Panc1 (cell line): ENCODE data around the gene HOXA4. TPM values are rescaled to one million over a fixed set of nuclear protein-coding genes. Genes with fewer than 3 reads are reported as not detected.

ENCODE experiments used
- ATAC-seq: fragments of 200-7000 bp; cut with Tn5 transposase; 2 replicates; pipeline ENCODE4 v1.9.1; 2020; ENCODE audit warnings: mild to moderate bottlenecking, moderate library complexity
- BruUV-seq: library from RNA; stranded (reverse); fragments of 400-500 nt; replicated peaks from 2 replicates; lab custom pipeline; 2021; lab: Mats Ljungman, UMichigan
- CTCF ChIA-PET: fragments of 300-600 bp; sonication (Branson Sonifier 250); formaldehyde crosslinking; loops from one replicate; lab custom pipeline; 2022; ENCODE audit warnings: antibody characterized with exemption; lab: Charles Lee
- POLR2A ChIA-PET: fragments of 300-600 bp; sonication (Branson Sonifier 250); formaldehyde crosslinking; loops from one replicate; lab custom pipeline; 2022; ENCODE audit warnings: antibody characterized with exemption; lab: Charles Lee
- DNase-seq: peaks from one replicate; pipeline ENCODE4 v3.0.0-alpha.2; 2010; ENCODE audit warnings: low read depth, low spot score
- H3K27ac ChIP-seq: 2 replicates; pipeline ENCODE4 v1.5.1; 2011; ENCODE audit warnings: mild to moderate bottlenecking, low read length, inconsistent platforms
- H3K27me3 ChIP-seq: fragments of 200-500 bp; sonication (Bioruptor generic); 2 replicates; pipeline ENCODE4 v1.6.0; 2014; ENCODE audit warnings: low read length, inconsistent platforms; ENCODE audit not compliant: control insufficient read depth, insufficient read depth
- H3K36me3 ChIP-seq: fragments of 200-500 bp; sonication (Bioruptor generic); 2 replicates; pipeline ENCODE4 v1.5.1; 2014; ENCODE audit warnings: inconsistent platforms, mild to moderate bottlenecking, low read length, moderate library complexity; ENCODE audit not compliant: control insufficient read depth, insufficient read depth
- H3K4me1 ChIP-seq: 2 replicates; pipeline ENCODE4 v1.5.1; 2011; ENCODE audit warnings: inconsistent platforms, mild to moderate bottlenecking, low read length, moderate library complexity; ENCODE audit not compliant: control insufficient read depth, insufficient read depth
- H3K4me3 ChIP-seq, 2 experiments: 2 replicates each; pipeline ENCODE4 v1.5.1; 2011 to 2012; ENCODE audit warnings: low read depth in 2 of 2, low read length in 2 of 2, mild to moderate bottlenecking in 2 of 2, inconsistent platforms in 1 of 2, moderate library complexity in 1 of 2
- H3K9me3 ChIP-seq: fragments of 200-500 bp; sonication (Bioruptor generic); 2 replicates; pipeline ENCODE4 v1.5.1; 2014; ENCODE audit warnings: low read depth, mild to moderate bottlenecking, inconsistent platforms, low read length, moderate library complexity; ENCODE audit not compliant: control insufficient read depth, insufficient read depth
- POLR2AphosphoS5 ChIP-seq: IDR thresholded peaks from 2 replicates; pipeline ENCODE4 v1.6.1; 2012; ENCODE audit warnings: mild to moderate bottlenecking, low read depth, low read length, moderate library complexity
- SIN3A ChIP-seq: IDR thresholded peaks from 2 replicates; pipeline ENCODE4 v1.6.1; 2012; ENCODE audit warnings: low read depth, mild to moderate bottlenecking, low read length, moderate library complexity, borderline replicate concordance; ENCODE audit not compliant: insufficient read depth
- TCF7L2 ChIP-seq: IDR thresholded peaks from 2 replicates; pipeline ENCODE4 v1.6.1; 2011; ENCODE audit warnings: mild to moderate bottlenecking, low read depth, low read length, inconsistent platforms
- in situ Hi-C: cut with HindIII; loops from 2 replicates; pipeline ENCODE4 v1.10.0; 2016; ENCODE audit warnings: low sequenced_read_pairs, low pct_unique_long_range_greater_than_20kb
- intact Hi-C: fragments of 100-400 bp; cut with micrococcal nuclease; formaldehyde crosslinking; loops from one replicate; pipeline ENCODE4 v1.10.0; 2022; ENCODE audit not compliant: unreplicated experiment
- total RNA-seq: library from RNA; stranded (reverse); gene quantifications from one replicate; pipeline ENCODE4 v1.2.1, GENCODE V29; 2021; ENCODE audit not compliant: unreplicated experiment
- TF ChIP-seq, protein P1 (sequence below), 2 experiments: IDR thresholded peaks; 2 replicates each; pipeline ENCODE4 v1.6.1; 2011 to 2012; ENCODE audit warnings: low read depth in 2 of 2, control low read depth in 1 of 2, low read length in 1 of 2, mild to moderate bottlenecking in 1 of 2, moderate library complexity in 1 of 2; ENCODE audit not compliant: insufficient read depth in 1 of 2
- TF ChIP-seq, protein P2 (sequence below): fragments of 450-650 bp; IDR thresholded peaks from 2 replicates; pipeline ENCODE4 v1.5.1; 2017; ENCODE audit warnings: mild to moderate bottlenecking

HOXA4 gene
- total RNA-seq, 1 experiment from 2014 or later, result 0.39 TPM

- TF ChIP-seq, protein P1, sequence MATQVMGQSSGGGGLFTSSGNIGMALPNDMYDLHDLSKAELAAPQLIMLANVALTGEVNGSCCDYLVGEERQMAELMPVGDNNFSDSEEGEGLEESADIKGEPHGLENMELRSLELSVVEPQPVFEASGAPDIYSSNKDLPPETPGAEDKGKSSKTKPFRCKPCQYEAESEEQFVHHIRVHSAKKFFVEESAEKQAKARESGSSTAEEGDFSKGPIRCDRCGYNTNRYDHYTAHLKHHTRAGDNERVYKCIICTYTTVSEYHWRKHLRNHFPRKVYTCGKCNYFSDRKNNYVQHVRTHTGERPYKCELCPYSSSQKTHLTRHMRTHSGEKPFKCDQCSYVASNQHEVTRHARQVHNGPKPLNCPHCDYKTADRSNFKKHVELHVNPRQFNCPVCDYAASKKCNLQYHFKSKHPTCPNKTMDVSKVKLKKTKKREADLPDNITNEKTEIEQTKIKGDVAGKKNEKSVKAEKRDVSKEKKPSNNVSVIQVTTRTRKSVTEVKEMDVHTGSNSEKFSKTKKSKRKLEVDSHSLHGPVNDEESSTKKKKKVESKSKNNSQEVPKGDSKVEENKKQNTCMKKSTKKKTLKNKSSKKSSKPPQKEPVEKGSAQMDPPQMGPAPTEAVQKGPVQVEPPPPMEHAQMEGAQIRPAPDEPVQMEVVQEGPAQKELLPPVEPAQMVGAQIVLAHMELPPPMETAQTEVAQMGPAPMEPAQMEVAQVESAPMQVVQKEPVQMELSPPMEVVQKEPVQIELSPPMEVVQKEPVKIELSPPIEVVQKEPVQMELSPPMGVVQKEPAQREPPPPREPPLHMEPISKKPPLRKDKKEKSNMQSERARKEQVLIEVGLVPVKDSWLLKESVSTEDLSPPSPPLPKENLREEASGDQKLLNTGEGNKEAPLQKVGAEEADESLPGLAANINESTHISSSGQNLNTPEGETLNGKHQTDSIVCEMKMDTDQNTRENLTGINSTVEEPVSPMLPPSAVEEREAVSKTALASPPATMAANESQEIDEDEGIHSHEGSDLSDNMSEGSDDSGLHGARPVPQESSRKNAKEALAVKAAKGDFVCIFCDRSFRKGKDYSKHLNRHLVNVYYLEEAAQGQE (IDR thresholded peaks at IDR 0.05; ENCODE audit: insufficient read depth in 1 of 2, low read depth in 2 of 2, low read length in 1 of 2), result no peak
- TF ChIP-seq POLR2AphosphoS5, result no peak
- TF ChIP-seq SIN3A, result no peak
- TF ChIP-seq TCF7L2, result no peak
- TF ChIP-seq, protein P2, sequence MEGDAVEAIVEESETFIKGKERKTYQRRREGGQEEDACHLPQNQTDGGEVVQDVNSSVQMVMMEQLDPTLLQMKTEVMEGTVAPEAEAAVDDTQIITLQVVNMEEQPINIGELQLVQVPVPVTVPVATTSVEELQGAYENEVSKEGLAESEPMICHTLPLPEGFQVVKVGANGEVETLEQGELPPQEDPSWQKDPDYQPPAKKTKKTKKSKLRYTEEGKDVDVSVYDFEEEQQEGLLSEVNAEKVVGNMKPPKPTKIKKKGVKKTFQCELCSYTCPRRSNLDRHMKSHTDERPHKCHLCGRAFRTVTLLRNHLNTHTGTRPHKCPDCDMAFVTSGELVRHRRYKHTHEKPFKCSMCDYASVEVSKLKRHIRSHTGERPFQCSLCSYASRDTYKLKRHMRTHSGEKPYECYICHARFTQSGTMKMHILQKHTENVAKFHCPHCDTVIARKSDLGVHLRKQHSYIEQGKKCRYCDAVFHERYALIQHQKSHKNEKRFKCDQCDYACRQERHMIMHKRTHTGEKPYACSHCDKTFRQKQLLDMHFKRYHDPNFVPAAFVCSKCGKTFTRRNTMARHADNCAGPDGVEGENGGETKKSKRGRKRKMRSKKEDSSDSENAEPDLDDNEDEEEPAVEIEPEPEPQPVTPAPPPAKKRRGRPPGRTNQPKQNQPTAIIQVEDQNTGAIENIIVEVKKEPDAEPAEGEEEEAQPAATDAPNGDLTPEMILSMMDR, result no peak
- no TSS peak for BruUV-seq
- H3K4me3 ChIP-seq, result no peak overlapping the region
- peaks cover 11% of the 10 kb centered on the region; the same call in 1 of the 2 replicates for H3K4me1 ChIP-seq
- H3K27me3 ChIP-seq, result no peaks in the 10 kb centered on the region
- in situ Hi-C loops (no loop called here), intact Hi-C loops (no loop called here)
- POLR2A ChIA-PET, result no interaction called here
- CTCF ChIA-PET, result no interaction called here
- H3K9me3 ChIP-seq, result no peaks in the 10 kb centered on the region
- no peak for DNase-seq
- H3K27ac ChIP-seq, result no peak overlapping the region
- ATAC-seq, result no peak
- no peaks in the 10 kb centered on the region for H3K36me3 ChIP-seq
Observed at GRCh38 chr7:27176524-27176845, 45.9 kb upstream of the HOXA4 start.

GRCh38 chr7:27175626-27176523, 45.3 kb upstream of the HOXA4 start:
- CTCF ChIA-PET, result no interaction called here
- intact Hi-C loops (no loop called here), in situ Hi-C loops (no loop called here)
- H3K27me3 ChIP-seq, result no peaks in the 10 kb centered on the region
- H3K9me3 ChIP-seq, result no peaks in the 10 kb centered on the region
- no TSS peak for BruUV-seq
- ATAC-seq, result no peak
- H3K36me3 ChIP-seq, result no peaks in the 10 kb centered on the region
- TF ChIP-seq POLR2AphosphoS5 (no peak), SIN3A (no peak), TCF7L2 (no peak)
- TF ChIP-seq, protein P2, result no peak
- TF ChIP-seq, protein P1 (IDR thresholded peaks at IDR 0.05; ENCODE audit: insufficient read depth in 1 of 2, low read depth in 2 of 2, low read length in 1 of 2), result no peak
- DNase-seq, result no peak
- H3K27ac ChIP-seq, result no peak overlapping the region
- H3K4me1 ChIP-seq, result peaks cover 11% of the 10 kb centered on the region; the same call in 1 of the 2 replicates
- H3K4me3 ChIP-seq, result no peak overlapping the region
- POLR2A ChIA-PET, result no interaction called here
